Measurements from ENCODE around the gene KRT16. TPM values are rescaled to one million over a fixed set of nuclear protein-coding genes. Genes with fewer than 3 reads are reported as not detected.

KRT16 gene
- total and polyA plus RNA-seq, 2 donors (not counting 1 experiment from before 2014, with no cell fraction given): not detected

- Histone ChIP-seq H2AFZ (ENCODE audit: insufficient read depth, low read depth, low read length, poor library complexity, severe bottlenecking) (no peak overlapping the region), H4K20me1 (ENCODE audit: control insufficient read depth, insufficient read depth, low read length, poor library complexity, severe bottlenecking) (no peaks in the 10 kb centered on the region), H3K4me3 (ENCODE audit: control extremely low read depth in 1 of 5, extremely low read depth in 1 of 5, insufficient read depth in 1 of 5, low read depth in 2 of 5, low read length in 4 of 5) (no peak overlapping the region), H3K4me2 (replicated peaks; ENCODE audit: low read depth, low read length, poor library complexity, severe bottlenecking) (no peak overlapping the region), H3K27me3 (replicated peaks in 1 of 4; ENCODE audit: control extremely low read depth in 1 of 4, control insufficient read depth in 3 of 4, insufficient read depth in 4 of 4, low read length in 3 of 4) (no peaks in the 10 kb centered on the region), H3K27ac (ENCODE audit: low read length in 2 of 2) (no peak overlapping the region), H3K36me3 (replicated peaks in 1 of 2; ENCODE audit: control extremely low read depth in 1 of 2, control insufficient read depth in 1 of 2, extremely low read depth in 1 of 2, insufficient read depth in 2 of 2, low read length in 1 of 2) (no peaks in the 10 kb centered on the region), H3K4me1 (ENCODE audit: control insufficient read depth in 2 of 2, insufficient read depth in 2 of 2, low read length in 2 of 2) (no peaks in the 10 kb centered on the region), H3K9me3 (ENCODE audit: control extremely low read depth in 1 of 3, control insufficient read depth in 2 of 3, insufficient read depth in 1 of 3, low read length in 2 of 3) (no peaks in the 10 kb centered on the region), H3K79me2 (ENCODE audit: control insufficient read depth, insufficient read depth, low read length) (no peaks in the 10 kb centered on the region), H3K9ac (ENCODE audit: low read length) (no peak overlapping the region)
- H3K4me3 Mint-ChIP-seq: no peak overlapping the region
- WGBS (ENCODE audit: insufficient coverage): 92% methylated on average over 16 of the region's 16 CpGs
- no peaks in the 10 kb centered on the region for H3K4me1 Mint-ChIP-seq
- TF ChIP-seq CTCF (IDR thresholded peaks at IDR 0.05) (no peak), EZH2 (IDR thresholded peaks at IDR 0.05; ENCODE audit: borderline replicate concordance, insufficient read depth, low read depth, low read length, poor library complexity, severe bottlenecking) (no peak)
- ChIA-PET POLR2A (no interaction called here), CTCF (interaction anchor here (0.6 kb wide), 1 partner anchor 991 kb away, joined by 4 read pairs; the partner anchor contains the start of gene KRT222)
- no peaks in the 10 kb centered on the region for H3K27me3 Mint-ChIP-seq
- H3K27ac Mint-ChIP-seq: no peak overlapping the region
- ATAC-seq (ENCODE audit: low read depth) (no peak), DNase-seq (no peak)
- H3K9me3 Mint-ChIP-seq (ENCODE audit: insufficient read depth): no peaks in the 10 kb centered on the region
- intact Hi-C loops (cut with micrococcal nuclease): no loop called here
Measured at GRCh38 chr17:41656249-41657023, 43.9 kb upstream of the KRT16 start.

- H3K4me1 Mint-ChIP-seq: no peaks in the 10 kb centered on the region
- no peak overlapping the region for H3K27ac ChIP-seq (ENCODE audit: low read length in 2 of 2)
- H3K27me3 Mint-ChIP-seq: no peaks in the 10 kb centered on the region
- H3K79me2 ChIP-seq (ENCODE audit: control insufficient read depth, insufficient read depth, low read length): no peaks in the 10 kb centered on the region
- H3K4me2 ChIP-seq (replicated peaks; ENCODE audit: low read depth, low read length, poor library complexity, severe bottlenecking): no peak overlapping the region
- no peaks in the 10 kb centered on the region for H3K9me3 Mint-ChIP-seq (ENCODE audit: insufficient read depth)
- WGBS (ENCODE audit: insufficient coverage): 86% methylated on average over 14 of the region's 18 CpGs
- H3K4me3 Mint-ChIP-seq: no peak overlapping the region
- ChIA-PET POLR2A (no interaction called here), CTCF (interaction anchor here (0.6 kb wide), 1 partner anchor 990 kb away, joined by 4 read pairs; the partner anchor contains the start of gene KRT222)
- no peaks in the 10 kb centered on the region for H4K20me1 ChIP-seq (ENCODE audit: control insufficient read depth, insufficient read depth, low read length, poor library complexity, severe bottlenecking)
- no peaks in the 10 kb centered on the region for H3K27me3 ChIP-seq (replicated peaks in 1 of 4; ENCODE audit: control extremely low read depth in 1 of 4, control insufficient read depth in 3 of 4, insufficient read depth in 4 of 4, low read length in 3 of 4)
- H3K27ac Mint-ChIP-seq: no peak overlapping the region
- H3K9ac ChIP-seq (ENCODE audit: low read length): no peak overlapping the region
- no peak overlapping the region for H3K4me3 ChIP-seq (ENCODE audit: control extremely low read depth in 1 of 5, extremely low read depth in 1 of 5, insufficient read depth in 1 of 5, low read depth in 2 of 5, low read length in 4 of 5)
- H3K4me1 ChIP-seq (ENCODE audit: control insufficient read depth in 2 of 2, insufficient read depth in 2 of 2, low read length in 2 of 2): no peaks in the 10 kb centered on the region
- H2AFZ ChIP-seq (ENCODE audit: insufficient read depth, low read depth, low read length, poor library complexity, severe bottlenecking): no peak overlapping the region
- no peaks in the 10 kb centered on the region for H3K36me3 ChIP-seq (replicated peaks in 1 of 2; ENCODE audit: control extremely low read depth in 1 of 2, control insufficient read depth in 1 of 2, extremely low read depth in 1 of 2, insufficient read depth in 2 of 2, low read length in 1 of 2)
- intact Hi-C loops (cut with micrococcal nuclease): no loop called here
- H3K9me3 ChIP-seq (ENCODE audit: control extremely low read depth in 1 of 3, control insufficient read depth in 2 of 3, insufficient read depth in 1 of 3, low read length in 2 of 3): no peaks in the 10 kb centered on the region
- TF ChIP-seq CTCF (IDR thresholded peaks at IDR 0.05) (no peak), EZH2 (IDR thresholded peaks at IDR 0.05; ENCODE audit: borderline replicate concordance, insufficient read depth, low read depth, low read length, poor library complexity, severe bottlenecking) (no peak)
- DNase-seq (no peak), ATAC-seq (ENCODE audit: low read depth) (no peak)
Measured at GRCh38 chr17:41655611-41656111, 43.1 kb upstream of the KRT16 start.

Data from B cell (primary cell).